Measurements from ENCODE around the gene PLEKHA3. TPM values are rescaled to one million over a fixed set of nuclear protein-coding genes. Genes with fewer than 3 reads are reported as not detected.

Gene PLEKHA3
- total and polyA plus RNA-seq, 2 experiments from 2014 or later, result 8.8 to 15.2 TPM

- TF ChIP-seq ZNF462 (CRISPR knock-in tag; IDR thresholded peaks at IDR 0.05), result no peak
- no peak for TF ChIP-seq ZNF331 (CRISPR knock-in tag; IDR thresholded peaks at IDR 0.05; ENCODE audit: low read depth)
These were observed 30.1 kb downstream of the PLEKHA3 start (continued) for GRCh38 chr2:178510384-178510783.

GRCh38 chr2:178512484-178512883 is 32.2 kb downstream of the PLEKHA3 start:
- peaks cover 13% of the 10 kb centered on the region; the same call in 2 of the 3 replicates for H3K4me1 Mint-ChIP-seq
- H3K27ac ChIP-seq (ENCODE audit: low read depth), result no peak overlapping the region
- 0 out of 2 replicates have a peak, but pooled peaks cover 5% of the 10 kb centered on the region for H3K4me1 ChIP-seq (ENCODE audit: insufficient read depth)
- no peaks in the 10 kb centered on the region for H3K36me3 Mint-ChIP-seq (ENCODE audit: low read depth)
- H3K9me2 ChIP-seq (ENCODE audit: insufficient read depth), result no peaks in the 10 kb centered on the region
- H2AFZ ChIP-seq, result no peak overlapping the region
- no peak overlapping the region for H3K4me3 ChIP-seq
- no peaks in the 10 kb centered on the region for H3K27me3 ChIP-seq (ENCODE audit: insufficient read depth)
- ATAC-seq, result no peak
- no peaks in the 10 kb centered on the region; the same call in 1 of the 2 replicates for H4K20me1 ChIP-seq (replicated peaks; ENCODE audit: insufficient read depth)
- no peak overlapping the region for H3K4me3 Mint-ChIP-seq
- peaks cover 2% of the 10 kb centered on the region for H3K27me3 Mint-ChIP-seq (ENCODE audit: insufficient read depth, low read depth, poor library complexity)
- no peak overlapping the region for H3K4me2 ChIP-seq
- no peak overlapping the region for H3K27ac Mint-ChIP-seq
- no peaks in the 10 kb centered on the region for H3K79me2 ChIP-seq (replicated peaks; ENCODE audit: insufficient read depth)
- H3K36me3 ChIP-seq (ENCODE audit: insufficient read depth), result no peaks in the 10 kb centered on the region
- no peaks in the 10 kb centered on the region for H3F3A ChIP-seq (replicated peaks; ENCODE audit: low read depth)
- no peaks in the 10 kb centered on the region for H3K9me3 Mint-ChIP-seq
- DNase-seq (ENCODE audit: low spot score), result no peak
- TF ChIP-seq EZH2phosphoT487 (IDR thresholded peaks at IDR 0.05; ENCODE audit: unreplicated experiment), result no peak
- TF ChIP-seq ZNF331 (CRISPR knock-in tag; IDR thresholded peaks at IDR 0.05; ENCODE audit: low read depth), result no peak
- TF ChIP-seq JUNB (IDR thresholded peaks at IDR 0.05; ENCODE audit: unreplicated experiment), result no peak
- TF ChIP-seq ETS1 (IDR thresholded peaks at IDR 0.05), result no peak
- TF ChIP-seq CTCF (conservative IDR thresholded peaks at IDR 0.05; ENCODE audit: low read depth in 2 of 2), result no peak
- TF ChIP-seq POLR2AphosphoS5 (IDR thresholded peaks at IDR 0.05; ENCODE audit: low read depth), result no peak

All from GM23338 (cell line).